Sciatic nerve (tissue), 2 donors: ENCODE results near the gene C11orf24. TPM values are rescaled to one million over a fixed set of nuclear protein-coding genes. Genes with fewer than 3 reads are reported as not detected.

Source experiments
- ATAC-seq: fragments of 200-7000 bp; cut with Tn5 transposase; one replicate; pipeline ENCODE4 v1.9.1; 2020; ENCODE audit warnings: mild to moderate bottlenecking, moderate library complexity
- DNase-seq: peaks from one replicate; pipeline ENCODE4 v3.0.0-alpha.2; 2020; ENCODE audit warnings: low spot score
- intact Hi-C: fragments of 100-400 bp; cut with DNase I; formaldehyde crosslinking; loops from one replicate; pipeline ENCODE4 v1.14.2; 2022
- total RNA-seq: library from RNA; stranded (reverse); fragmentation: NEBNext Ultra II Directional; extraction: Animal tissue kit (Norgen Biotek cat#: 25700); gene quantifications from one replicate; pipeline ENCODE4 v1.2.1, GENCODE V29; 2021
- donor health status: DM: no; HTN: no; CAD: no.
- donor health status: DM: no; HTN: no; CAD: no.

Gene C11orf24
- total RNA-seq, 1 donor from 2014 or later: 53.2 TPM

DNA sequence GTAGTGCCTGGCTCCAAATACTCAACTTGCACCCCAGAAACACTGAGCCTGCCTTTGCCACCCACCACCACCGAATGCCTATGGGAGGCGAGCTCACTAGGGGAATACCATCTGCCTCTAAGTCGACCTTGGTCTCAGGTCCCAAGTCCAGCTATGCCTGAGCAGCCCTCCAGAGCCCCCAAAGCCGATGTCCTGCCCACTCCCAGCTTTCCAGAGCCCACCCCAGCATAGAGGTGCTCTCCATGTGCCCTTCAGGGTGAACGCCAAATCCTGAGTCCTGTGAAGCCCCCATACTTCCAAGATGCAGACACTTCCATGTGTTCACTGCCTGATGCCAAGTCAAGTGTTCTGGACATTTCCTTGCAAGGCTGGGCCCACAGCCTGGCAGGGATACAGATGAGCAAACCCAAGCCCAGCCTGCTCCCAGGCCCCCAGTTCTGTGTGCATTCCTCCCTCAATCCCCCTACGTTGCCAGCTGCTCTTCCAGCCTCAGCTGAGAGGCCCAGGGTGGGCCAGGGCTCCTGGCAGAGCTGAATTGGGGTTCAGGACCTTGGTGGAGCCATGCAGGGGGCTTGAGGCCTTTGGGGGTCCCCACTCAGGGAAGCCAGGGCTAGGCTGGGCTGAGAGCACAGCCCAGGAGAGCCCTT, 56.1 kb downstream of the C11orf24 start:
- intact Hi-C loops: no loop called here
- no peak for ATAC-seq
- DNase-seq: no peak

GRCh38 chr11:68215087-68215445, 56.7 kb downstream of the C11orf24 start:
- DNase-seq: no peak
- no peak for ATAC-seq
- intact Hi-C loops: no loop called here

- intact Hi-C loops: no loop called here
- ATAC-seq: peak; percentile 11
Observed at GRCh38 chr11:68214173-68215086, 57.3 kb downstream of the C11orf24 start.

DNA sequence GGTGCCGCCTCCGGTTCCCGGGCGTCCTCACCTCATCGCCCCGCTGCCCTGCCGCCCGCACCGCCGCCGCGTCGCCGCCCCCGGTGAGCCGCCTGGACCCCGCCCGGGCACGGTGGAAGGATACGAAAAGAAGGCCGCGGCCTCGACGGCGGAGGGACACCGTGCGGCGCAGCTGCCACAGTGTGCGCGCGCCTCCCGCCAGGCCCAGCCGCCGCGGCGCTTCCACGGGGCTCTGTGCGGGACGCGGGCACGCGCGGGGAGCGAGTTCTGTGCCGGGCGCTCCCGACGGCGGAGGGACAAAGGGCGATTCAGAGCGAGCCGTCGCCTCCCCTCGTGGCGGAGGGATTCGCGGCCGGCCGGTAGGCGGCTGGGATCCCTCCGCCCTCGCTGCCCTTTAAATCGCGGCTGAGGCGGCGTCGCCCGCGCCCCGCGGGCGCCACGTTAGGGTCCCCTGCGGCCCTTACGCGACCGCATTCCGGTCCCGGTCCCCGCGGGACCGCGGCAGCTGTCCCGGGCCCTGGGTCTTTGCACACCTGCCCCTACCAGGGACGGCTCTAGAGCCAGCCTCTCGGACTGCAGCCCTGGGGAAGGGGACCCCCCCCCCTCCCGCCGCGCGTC, 58.1 kb downstream of the C11orf24 start:
- intact Hi-C loops: no loop called here
- peak; percentile 74 for ATAC-seq
- DNase-seq: peak; percentile 91

More at GRCh38 chr11:68214173-68215086, 57.3 kb downstream of the C11orf24 start:
- DNase-seq: peak; percentile 67

- peak; percentile 83 for DNase-seq
- ATAC-seq: no peak
Observed at GRCh38 chr11:68213135-68213515, 58.6 kb downstream of the C11orf24 start, which contains the start of gene KMT5B. KMT5B (minus strand) TSS chr11:68213296; CDS start chr11:68190076, 23,220 bp downstream.

DNA sequence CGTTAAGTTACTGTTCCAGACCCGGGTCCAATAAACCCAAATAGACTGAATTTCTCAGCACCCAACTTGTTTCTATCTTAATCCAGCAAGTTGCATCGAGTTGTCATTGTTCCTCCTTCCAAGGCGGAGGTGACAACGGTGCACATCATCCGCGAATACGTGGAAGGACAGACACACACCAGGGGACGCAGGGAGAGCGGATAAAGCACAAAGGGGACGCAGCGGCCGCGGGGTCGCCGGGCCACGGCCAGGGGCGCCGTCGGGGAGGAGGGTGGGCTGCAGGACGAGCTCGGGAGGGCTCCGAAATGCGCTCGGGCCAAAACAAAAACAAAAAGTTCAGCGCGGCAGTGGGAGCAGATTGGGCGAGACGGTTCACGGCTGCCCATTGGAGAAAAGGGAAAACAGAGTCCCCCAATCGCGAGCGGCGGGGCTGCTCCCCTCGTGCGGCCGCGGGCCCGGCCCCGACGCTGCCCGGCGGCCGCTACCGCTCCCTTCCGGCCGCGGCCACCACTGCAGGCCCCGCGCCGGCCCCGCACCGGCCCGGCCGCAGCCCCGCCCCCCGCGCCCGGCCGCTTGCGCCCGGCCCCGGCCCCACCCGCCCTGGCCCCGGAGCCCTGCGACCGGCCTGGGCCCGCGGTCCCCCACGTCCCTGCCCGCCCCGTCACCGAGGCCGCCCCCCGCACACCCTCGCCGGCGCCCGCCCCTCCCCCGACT, 59.2 kb downstream of the C11orf24 start:
- intact Hi-C loops: no loop called here
- ATAC-seq (peak; percentile 78), DNase-seq (peak; percentile 83)

More at GRCh38 chr11:68213135-68213515, 58.6 kb downstream of the C11orf24 start, which contains the start of gene KMT5B:
- intact Hi-C loops: no loop called here

GRCh38 chr11:68211546-68211945, 60.2 kb downstream of the C11orf24 start:
- intact Hi-C loops: no loop called here
- no peak for ATAC-seq
- no peak for DNase-seq

Other genes with a start within 250 kb of the C11orf24 start
- gene NDUFS8, start 241.3 kb downstream of the C11orf24 start, total RNA-seq: 63.9 TPM
- 128 TPM for gene TCIRG1, start 232.9 kb downstream of the C11orf24 start, total RNA-seq
- 38.0 TPM for gene CHKA, start 150.6 kb downstream of the C11orf24 start, total RNA-seq
- gene KMT5B, start 58.7 kb downstream of the C11orf24 start, total RNA-seq: 59.0 TPM
- gene LRP5, start 40.6 kb upstream of the C11orf24 start, total RNA-seq: 55.2 TPM
- gene PPP6R3, start 188.8 kb upstream of the C11orf24 start, total RNA-seq: 121 TPM